Gastroesophageal sphincter (tissue), 4 donors: ENCODE data around the gene PITPNM1. TPM values are rescaled to one million over a fixed set of nuclear protein-coding genes. Genes with fewer than 3 reads are reported as not detected.
A peak's percentile ranks its signal among the peaks of the same experiment; 100 is the strongest.

ENCODE experiments used
- ATAC-seq: fragments of 150-250 bp; one replicate; pipeline ENCODE4 v1.9.1; 2016; ENCODE audit warnings: mild to moderate bottlenecking, moderate library complexity
- H3K27ac ChIP-seq, 4 donors: fragments of 200-600 bp; sonication (generic) in 3 of 4; 1 replicate in 3 of 4; 2 replicates in 1 of 4; pipeline ENCODE4 v1.5.1; 2016 to 2019
- H3K27me3 ChIP-seq: fragments of 200-600 bp; sonication (generic); one replicate; pipeline ENCODE4 v1.5.1; 2019
- H3K36me3 ChIP-seq, 2 donors: fragments of 200-600 bp; sonication (generic); one replicate each; pipeline ENCODE4 v1.5.1; 2019; ENCODE audit warnings: control low read depth in 1 of 2
- H3K4me1 ChIP-seq, 3 donors: fragments of 200-600 bp; sonication (generic); 1 replicate in 2 of 3; 2 replicates in 1 of 3; pipeline ENCODE4 v1.5.1; 2016 to 2019; ENCODE audit warnings: control low read depth in 2 of 3
- H3K4me3 ChIP-seq, 2 donors: fragments of 200-600 bp; sonication (generic); one replicate each; pipeline ENCODE4 v1.5.1; 2019; ENCODE audit warnings: mild to moderate bottlenecking in 1 of 2, moderate library complexity in 1 of 2
- H3K9me3 ChIP-seq, 3 donors: fragments of 200-600 bp; sonication (generic); one replicate each; pipeline ENCODE4 v1.5.1; 2017 to 2019; ENCODE audit warnings: control low read depth in 2 of 3
- EP300 ChIP-seq: sonication (generic); formaldehyde crosslinking; IDR thresholded peaks from one replicate; pipeline ENCODE4 v1.6.1; 2017; ENCODE audit warnings: antibody characterized with exemption, mild to moderate bottlenecking
- POLR2A ChIP-seq, 2 donors: fragments of 450-650 bp; IDR thresholded peaks; one replicate each; pipeline ENCODE4 v1.6.1; 2017; ENCODE audit warnings: antibody characterized with exemption in 2 of 2, mild to moderate bottlenecking in 2 of 2, moderate library complexity in 1 of 2
- POLR2AphosphoS5 ChIP-seq: sonication (generic); formaldehyde crosslinking; IDR thresholded peaks from one replicate; pipeline ENCODE4 v1.6.1; 2017; ENCODE audit warnings: antibody characterized with exemption
- WGBS, 2 donors: methylation state at CpG; one replicate each; pipeline ENCODE4 v1.1.5; 2018; ENCODE audit warnings: low coverage in 1 of 2; 5-methylcytosine and 5-hydroxymethylcytosine counted together
- small RNA-seq, 4 donors: library from RNA; depleted of rRNA; stranded (forward); fragments of <200 nt; gene quantifications; one replicate each; pipeline ENCODE3, GENCODE V24; 2016
- total RNA-seq, 4 donors: library from RNA; depleted of rRNA; stranded (reverse); fragments of >200 nt; gene quantifications; one replicate each; pipeline ENCODE4 v1.1.0, GENCODE V29; 2016
- TF ChIP-seq, protein P1 (sequence below), 4 experiments: fragments of 200-600 bp in 2 of 4; fragments of 450-650 bp in 2 of 4; sonication (generic) in 1 of 4; IDR thresholded peaks; one replicate each; pipeline ENCODE4 v1.5.1; 2017 to 2019; ENCODE audit warnings: antibody characterized with exemption in 4 of 4, mild to moderate bottlenecking in 2 of 4, moderate library complexity in 2 of 4

PITPNM1 gene
- total RNA-seq, 4 donors from 2014 or later: 9.5 to 18.7 (median 15.4) TPM

DNA sequence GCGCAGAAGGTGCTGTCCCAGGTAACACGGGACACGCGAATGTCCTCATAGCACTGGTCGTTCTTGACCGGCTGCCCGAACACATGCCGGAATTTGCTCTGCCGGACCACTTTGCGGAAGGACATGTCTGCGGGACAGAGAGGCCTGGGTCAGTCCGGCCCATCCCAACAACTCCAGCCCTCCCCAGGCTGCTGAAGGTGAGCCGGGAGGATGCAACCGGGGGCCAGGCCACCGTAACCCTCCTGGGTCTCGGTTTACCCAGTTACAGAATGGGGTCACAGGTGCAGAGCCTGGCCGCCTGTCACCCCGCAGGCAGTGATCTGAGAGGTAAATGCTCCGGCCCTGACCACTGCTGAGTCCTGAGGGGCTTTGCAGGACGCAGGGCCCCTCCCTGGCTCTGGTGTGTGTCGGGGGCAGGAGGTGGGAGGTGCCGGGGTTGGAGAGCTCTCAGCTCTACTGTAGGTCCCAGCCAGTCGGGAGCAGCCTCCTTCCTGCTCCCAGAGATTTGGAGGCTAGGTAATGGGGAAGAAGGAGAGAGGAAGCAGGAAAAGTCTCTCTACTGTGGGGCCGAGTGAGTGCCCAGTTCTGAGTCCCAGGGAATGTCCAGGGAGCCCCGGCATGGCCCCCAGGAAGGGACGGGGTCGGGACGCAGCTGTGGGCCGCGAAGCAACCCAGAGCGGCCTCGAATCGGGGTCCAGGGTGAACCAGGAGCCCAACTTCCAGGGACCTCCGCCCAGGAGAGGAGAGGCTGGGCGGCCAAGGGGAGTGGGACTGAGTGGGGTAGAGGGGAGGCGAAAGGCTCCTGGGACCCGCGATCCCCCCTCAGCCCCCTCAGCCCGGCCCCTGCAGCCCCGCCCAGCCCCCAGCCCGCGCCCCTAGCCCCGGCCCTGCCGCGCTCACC lies 62.4 kb downstream of the PITPNM1 start:
- H3K36me3 ChIP-seq: peaks cover 0 to 46% of the 10 kb centered on the region in 2 donors
- peak overlapping the region; percentile 75 to 92 for H3K4me3 ChIP-seq
- WGBS, 2 donors: 10% methylated on average over 2 of the region's 45 CpGs; no CpG with 5 or more reads in 1 of the 2 donors
- no peaks in the 10 kb centered on the region for H3K9me3 ChIP-seq
- H3K27ac ChIP-seq: peak overlapping the region; percentile 82 to 99 (median 96)
- H3K27me3 ChIP-seq: no peaks in the 10 kb centered on the region
- TF ChIP-seq POLR2A (IDR thresholded peaks at IDR 0.05) (no peak), EP300 (no peak), POLR2AphosphoS5 (no peak)
- TF ChIP-seq, protein P1, sequence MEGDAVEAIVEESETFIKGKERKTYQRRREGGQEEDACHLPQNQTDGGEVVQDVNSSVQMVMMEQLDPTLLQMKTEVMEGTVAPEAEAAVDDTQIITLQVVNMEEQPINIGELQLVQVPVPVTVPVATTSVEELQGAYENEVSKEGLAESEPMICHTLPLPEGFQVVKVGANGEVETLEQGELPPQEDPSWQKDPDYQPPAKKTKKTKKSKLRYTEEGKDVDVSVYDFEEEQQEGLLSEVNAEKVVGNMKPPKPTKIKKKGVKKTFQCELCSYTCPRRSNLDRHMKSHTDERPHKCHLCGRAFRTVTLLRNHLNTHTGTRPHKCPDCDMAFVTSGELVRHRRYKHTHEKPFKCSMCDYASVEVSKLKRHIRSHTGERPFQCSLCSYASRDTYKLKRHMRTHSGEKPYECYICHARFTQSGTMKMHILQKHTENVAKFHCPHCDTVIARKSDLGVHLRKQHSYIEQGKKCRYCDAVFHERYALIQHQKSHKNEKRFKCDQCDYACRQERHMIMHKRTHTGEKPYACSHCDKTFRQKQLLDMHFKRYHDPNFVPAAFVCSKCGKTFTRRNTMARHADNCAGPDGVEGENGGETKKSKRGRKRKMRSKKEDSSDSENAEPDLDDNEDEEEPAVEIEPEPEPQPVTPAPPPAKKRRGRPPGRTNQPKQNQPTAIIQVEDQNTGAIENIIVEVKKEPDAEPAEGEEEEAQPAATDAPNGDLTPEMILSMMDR (IDR thresholded peaks at IDR 0.05): no peak
- ATAC-seq: peak; percentile 16
- peaks cover 0 to 55% (median 15%) of the 10 kb centered on the region in 3 donors for H3K4me1 ChIP-seq

Small RNAs within 50 kb of the gene (small RNA-seq; reads per million reads assigned to genes)
- 0 to 0.13 (median 0) reads per million in 4 donors for gene MIR6752

Other genes starting within 250 kb of the PITPNM1 start
- gene GRK2, start 238.9 kb downstream of the PITPNM1 start, total RNA-seq: 10 to 100 TPM; 44.0 to 76.9 (median 64.8) TPM
- 10 to 100 TPM; 25.6 to 61.6 (median 32.3) TPM for gene ANKRD13D, start 216.1 kb downstream of the PITPNM1 start, total RNA-seq
- gene SSH3, start 201.8 kb downstream of the PITPNM1 start, total RNA-seq: 10 to 100 TPM; 33.9 to 58.4 (median 41.9) TPM
- 10 to 100 TPM; 65.7 to 87.3 (median 74.4) TPM for gene POLD4, start 151.8 kb downstream of the PITPNM1 start, total RNA-seq
- 10 to 100 TPM in 1 of 4 donors, 1 to 10 TPM in 3; 6.1 to 21.7 (median 9.4) TPM for gene CLCF1, start 131.8 kb downstream of the PITPNM1 start, total RNA-seq
- gene RAD9A, start 113.4 kb downstream of the PITPNM1 start, total RNA-seq: 10 to 100 TPM in 2 of 4 donors, 1 to 10 TPM in 2; 8.5 to 16.0 (median 11.1) TPM
- gene PPP1CA, start 103.5 kb downstream of the PITPNM1 start, total RNA-seq: 10 to 100 TPM; 49.9 to 78.6 (median 63.4) TPM
- 1 to 10 TPM in 3 of 4 donors, under 1 TPM in 1; 0.30 to 2.0 (median 1.5) TPM for gene TBC1D10C, start 101.3 kb downstream of the PITPNM1 start, total RNA-seq
- gene CARNS1, start 89.7 kb downstream of the PITPNM1 start, total RNA-seq: 1 to 10 TPM in 3 of 4 donors, under 1 TPM in 1; 0.73 to 3.3 (median 1.6) TPM
- 10 to 100 TPM; 35.8 to 49.7 (median 45.6) TPM for gene RPS6KB2, start 76.9 kb downstream of the PITPNM1 start, total RNA-seq
- gene PTPRCAP, start 67.7 kb downstream of the PITPNM1 start, total RNA-seq: 1 to 10 TPM; 3.5 to 6.4 (median 4.2) TPM
- 10 to 100 TPM; 48.3 to 82.4 (median 67.6) TPM for gene CORO1B, start 61.9 kb downstream of the PITPNM1 start, total RNA-seq
- not detected for gene GPR152, start 52.6 kb downstream of the PITPNM1 start, total RNA-seq
- gene CABP4, start 50.0 kb downstream of the PITPNM1 start, total RNA-seq: 1 to 10 TPM in 1 of 4 donors, under 1 TPM in 3; 0.13 to 2.4 (median 0.77) TPM
- 10 to 100 TPM; 22.2 to 35.2 (median 32.5) TPM for gene TMEM134, start 36.1 kb downstream of the PITPNM1 start, total RNA-seq
- gene AIP, start 22.3 kb downstream of the PITPNM1 start, total RNA-seq: 10 to 100 TPM; 65.4 to 87.5 (median 78.1) TPM
- 10 to 100 TPM; 29.1 to 69.3 (median 53.9) TPM for gene CDK2AP2, start 2.8 kb upstream of the PITPNM1 start, total RNA-seq
- not detected for gene CABP2, start 18.1 kb upstream of the PITPNM1 start, total RNA-seq
- gene GSTP1, start 78.4 kb upstream of the PITPNM1 start, total RNA-seq: 100 to 1,000 TPM; 514 to 845 (median 628) TPM
- 100 to 1,000 TPM; 154 to 249 (median 180) TPM for gene NDUFV1, start 101.6 kb upstream of the PITPNM1 start, total RNA-seq
- 10 to 100 TPM in 1 of 4 donors, 1 to 10 TPM in 3; 2.4 to 18.5 (median 4.6) TPM for gene NUDT8, start 124.6 kb upstream of the PITPNM1 start, total RNA-seq
- gene TBX10, start 134.4 kb upstream of the PITPNM1 start, total RNA-seq: not detected
- not detected for gene ACY3, start 145.4 kb upstream of the PITPNM1 start, total RNA-seq
- gene ALDH3B2, start 169.3 kb upstream of the PITPNM1 start, total RNA-seq: 1 to 10 TPM in 1 of 4 donors, not detected in 3; 3.4 TPM